ENCODE measurements around the gene CAV1. TPM values are rescaled to one million over a fixed set of nuclear protein-coding genes. Genes with fewer than 3 reads are reported as not detected.
A peak's percentile ranks its signal among the peaks of the same experiment; 100 is the strongest.

Gene CAV1
- total RNA-seq, 2 donors from 2014 or later = 194 to 210 TPM

- ATAC-seq (ENCODE audit: insufficient number of reproducible peaks, low FRiP score, low read depth) (no peak), DNase-seq (ENCODE audit: low spot score) (no peak)
- Histone ChIP-seq H3K27ac (peak overlapping the region; percentile 53 to 79), H3K4me1 (ENCODE audit: control insufficient read depth in 1 of 2, low read depth in 2 of 2) (peaks cover 28 to 49% of the 10 kb centered on the region in 2 donors), H3K36me3 (no peaks in the 10 kb centered on the region), H3K4me3 (no peak overlapping the region), H3K9me3 (no peaks in the 10 kb centered on the region), H3K27me3 (replicated peaks; ENCODE audit: insufficient read depth) (no peaks in the 10 kb centered on the region)
- TF ChIP-seq CTCF (IDR thresholded peaks at IDR 0.05) = no peak
Measured at GRCh38 chr7:116494472-116494871, 30.4 kb upstream of the CAV1 start.

- no peak for TF ChIP-seq CTCF (IDR thresholded peaks at IDR 0.05)
- Histone ChIP-seq H3K4me3 (no peak overlapping the region), H3K27me3 (replicated peaks; ENCODE audit: insufficient read depth) (no peaks in the 10 kb centered on the region), H3K4me1 (ENCODE audit: control insufficient read depth in 1 of 2, low read depth in 2 of 2) (peaks cover 20 to 40% of the 10 kb centered on the region in 2 donors), H3K9me3 (no peaks in the 10 kb centered on the region), H3K27ac (peak overlapping the region; percentile 7 to 79), H3K36me3 (no peaks in the 10 kb centered on the region)
- DNase-seq (ENCODE audit: low spot score) (no peak), ATAC-seq (ENCODE audit: insufficient number of reproducible peaks, low FRiP score, low read depth) (no peak)
Measured at GRCh38 chr7:116495736-116496135, 29.1 kb upstream of the CAV1 start.

GRCh38 chr7:116496653-116497052, 28.2 kb upstream of the CAV1 start:
- no peak for TF ChIP-seq CTCF (IDR thresholded peaks at IDR 0.05)
- no peak for DNase-seq (ENCODE audit: low spot score)
- Histone ChIP-seq H3K36me3 (no peaks in the 10 kb centered on the region), H3K4me3 (no peak overlapping the region), H3K9me3 (no peaks in the 10 kb centered on the region), H3K27me3 (replicated peaks; ENCODE audit: insufficient read depth) (no peaks in the 10 kb centered on the region), H3K4me1 (ENCODE audit: control insufficient read depth in 1 of 2, low read depth in 2 of 2) (peaks cover 15 to 34% of the 10 kb centered on the region in 2 donors), H3K27ac (peak overlapping the region; percentile 19 to 99)
- ATAC-seq (ENCODE audit: insufficient number of reproducible peaks, low FRiP score, low read depth) = no peak

GRCh38 chr7:116497708-116498107, 27.1 kb upstream of the CAV1 start:
- no peaks in the 10 kb centered on the region for H3K36me3 ChIP-seq
- H3K9me3 ChIP-seq = no peaks in the 10 kb centered on the region
- H3K27me3 ChIP-seq (replicated peaks; ENCODE audit: insufficient read depth) = no peaks in the 10 kb centered on the region
- DNase-seq (ENCODE audit: low spot score) (no peak), ATAC-seq (ENCODE audit: insufficient number of reproducible peaks, low FRiP score, low read depth) (no peak)
- no peak overlapping the region for H3K4me3 ChIP-seq
- TF ChIP-seq CTCF (IDR thresholded peaks at IDR 0.05) = no peak
- H3K4me1 ChIP-seq (ENCODE audit: control insufficient read depth in 1 of 2, low read depth in 2 of 2) = peaks cover 16 to 29% of the 10 kb centered on the region in 2 donors
- H3K27ac ChIP-seq = peak overlapping the region; percentile 12 to 99

GRCh38 chr7:116499168-116500077, 25.4 kb upstream of the CAV1 start, which contains the start of gene CAV2:
CAV2 (plus strand) TSS chr7:116499738; CDS start chr7:116499782, 44 bp downstream.
- ATAC-seq (ENCODE audit: insufficient number of reproducible peaks, low FRiP score, low read depth) = peak; percentile 74
- no peak for TF ChIP-seq CTCF (IDR thresholded peaks at IDR 0.05)
- no peaks in the 10 kb centered on the region for H3K36me3 ChIP-seq
- peak within 1 kb of the TSS; percentile 96 for H3K4me3 ChIP-seq
- H3K4me1 ChIP-seq (ENCODE audit: control insufficient read depth in 1 of 2, low read depth in 2 of 2) = peaks cover 11 to 30% of the 10 kb centered on the region in 2 donors
- no peaks in the 10 kb centered on the region for H3K27me3 ChIP-seq (replicated peaks; ENCODE audit: insufficient read depth)
- H3K9me3 ChIP-seq = no peaks in the 10 kb centered on the region
- DNase-seq (ENCODE audit: low spot score) = peak; percentile 18
- peak within 1 kb of the TSS; percentile 99 for H3K27ac ChIP-seq

Data from thoracic aorta (tissue), 2 donors.